ENCODE measurements around the gene ZNF467. TPM values are rescaled to one million over a fixed set of nuclear protein-coding genes. Genes with fewer than 3 reads are reported as not detected.

ZNF467 gene
- total and polyA plus RNA-seq, 12 donors = 2.2 to 10.5 (median 4.7) TPM

DNA sequence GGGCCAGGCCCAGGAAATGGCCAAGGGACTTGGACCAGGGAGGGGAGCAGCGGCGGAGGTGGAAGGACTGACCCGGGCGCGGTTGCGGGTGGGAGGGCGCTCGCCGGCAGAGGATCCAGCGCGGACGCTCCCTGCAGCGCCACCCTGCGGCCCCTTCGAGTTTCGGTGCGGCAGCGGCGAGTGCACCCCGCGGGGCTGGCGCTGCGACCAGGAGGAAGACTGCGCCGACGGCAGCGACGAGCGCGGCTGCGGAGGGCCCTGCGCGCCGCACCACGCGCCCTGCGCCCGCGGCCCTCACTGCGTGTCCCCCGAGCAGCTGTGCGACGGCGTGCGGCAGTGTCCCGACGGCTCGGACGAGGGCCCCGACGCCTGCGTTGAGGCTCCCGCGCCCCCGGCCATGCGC lies 16.8 kb upstream of the ZNF467 start:
- peaks cover 0 to 18% (median 11%) of the 10 kb centered on the region in 9 donors for H3K4me1 ChIP-seq
- H3K4me3 ChIP-seq = peak overlapping the region in 1 of 10 donors; percentile 13
- peak in 6 of 8 donors; percentile 21 to 52 (median 33) for ATAC-seq
- peak in 8 of 9 donors; percentile 32 to 68 (median 52) for TF ChIP-seq CTCF (IDR thresholded peaks at IDR 0.05)
- H3K27ac ChIP-seq = no peak overlapping the region
- no peaks in the 10 kb centered on the region for H3K9me3 ChIP-seq
- WGBS, 2 donors = 3 to 4% methylated on average over 45 to 56 of the region's 56 CpGs
- peaks cover 0 to 53% (median 45%) of the 10 kb centered on the region in 7 donors for H3K27me3 ChIP-seq
- DNase-seq = peak; percentile 34 to 61
- intact Hi-C loops (cut with DNase I) = no loop called here
- H3K36me3 ChIP-seq = no peaks in the 10 kb centered on the region

GRCh38 chr7:149789101-149789500 lies 15.7 kb upstream of the ZNF467 start:
- H3K36me3 ChIP-seq = no peaks in the 10 kb centered on the region
- intact Hi-C loops (cut with DNase I) = no loop called here
- peaks cover 0 to 58% (median 45%) of the 10 kb centered on the region in 7 donors for H3K27me3 ChIP-seq
- no peak overlapping the region for H3K27ac ChIP-seq
- 90 to 92% methylated on average over 17 to 19 of the region's 19 CpGs for WGBS, 2 donors
- no peaks in the 10 kb centered on the region for H3K9me3 ChIP-seq
- no peak for TF ChIP-seq CTCF (IDR thresholded peaks at IDR 0.05)
- peaks cover 0 to 18% (median 11%) of the 10 kb centered on the region in 9 donors for H3K4me1 ChIP-seq
- H3K4me3 ChIP-seq = no peak overlapping the region
- DNase-seq (peak in 1 of 2 donors; percentile 13), ATAC-seq (no peak)

DNA sequence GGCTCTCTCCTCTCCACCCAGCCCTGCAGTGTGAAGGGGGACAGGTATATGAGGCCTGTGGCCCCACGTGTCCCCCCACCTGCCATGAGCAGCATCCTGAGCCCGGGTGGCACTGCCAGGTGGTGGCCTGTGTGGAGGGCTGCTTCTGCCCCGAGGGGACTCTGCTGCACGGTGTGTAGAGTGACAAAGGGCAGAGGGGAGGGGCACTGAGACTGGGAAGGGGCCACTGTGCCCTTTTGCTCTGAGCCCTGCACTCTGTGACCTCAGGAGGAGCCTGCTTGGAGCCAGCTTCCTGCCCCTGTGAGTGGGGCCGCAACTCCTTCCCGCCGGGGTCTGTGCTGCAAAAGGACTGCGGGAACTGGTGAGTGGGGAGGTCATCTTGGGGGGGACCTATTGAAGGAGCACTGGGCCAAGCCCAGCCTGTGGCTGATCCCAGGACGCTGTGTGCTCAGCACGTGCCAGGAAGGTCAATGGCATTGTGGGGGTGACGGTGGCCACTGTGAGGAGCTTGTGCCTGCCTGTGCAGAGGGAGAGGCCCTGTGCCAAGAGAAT lies 15.0 kb upstream of the ZNF467 start:
- Histone ChIP-seq H3K9me3 (no peaks in the 10 kb centered on the region), H3K27me3 (peaks cover 0 to 58% (median 45%) of the 10 kb centered on the region in 7 donors), H3K4me3 (no peak overlapping the region), H3K36me3 (no peaks in the 10 kb centered on the region), H3K4me1 (peaks cover 0 to 19% (median 11%) of the 10 kb centered on the region in 9 donors), H3K27ac (no peak overlapping the region)
- peak in 1 of 2 donors; percentile 12 for DNase-seq
- no peak for ATAC-seq
- WGBS, 2 donors = 57 to 65% methylated on average over 11 of the region's 11 CpGs
- no peak for TF ChIP-seq CTCF (IDR thresholded peaks at IDR 0.05)
- intact Hi-C loops (cut with DNase I) = no loop called here

DNA sequence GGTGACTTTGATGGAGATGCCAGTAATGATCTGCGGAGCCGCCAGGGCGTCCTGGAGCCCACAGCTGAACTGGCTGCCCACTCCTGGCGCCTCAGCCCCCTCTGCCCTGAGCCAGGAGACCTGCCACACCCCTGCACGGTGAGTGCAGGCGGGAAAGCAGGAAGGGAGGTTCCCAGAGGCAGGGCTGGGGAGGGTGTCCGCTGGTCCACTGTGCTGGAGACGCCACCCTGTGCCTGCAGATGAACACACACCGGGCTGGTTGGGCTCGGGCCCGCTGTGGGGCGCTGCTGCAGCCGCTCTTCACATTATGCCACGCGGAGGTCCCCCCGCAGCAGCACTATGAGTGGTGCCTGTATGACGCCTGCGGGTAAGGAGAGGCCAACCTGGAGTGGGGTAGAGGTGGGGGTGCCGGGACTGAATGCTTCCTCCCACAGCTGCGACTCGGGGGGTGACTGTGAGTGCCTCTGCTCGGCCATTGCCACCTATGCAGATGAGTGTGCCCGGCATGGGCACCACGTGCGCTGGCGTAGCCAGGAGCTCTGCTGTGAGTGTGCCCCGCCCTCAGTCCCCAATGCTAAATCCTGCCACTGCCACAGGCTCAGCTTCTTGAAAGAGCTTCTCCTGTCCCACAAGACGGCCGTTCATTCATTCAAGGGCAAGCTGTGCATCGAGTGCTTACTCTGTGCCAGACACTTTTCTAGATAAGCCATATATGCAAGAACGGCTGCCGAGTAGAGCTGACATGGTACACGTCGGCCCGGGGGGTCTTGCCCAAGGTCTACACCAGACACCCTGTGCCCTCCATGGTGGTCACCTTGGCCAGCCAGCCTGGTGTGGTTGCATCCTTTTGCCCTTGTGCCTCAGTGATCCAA lies 14.3 kb upstream of the ZNF467 start:
- no peaks in the 10 kb centered on the region for H3K9me3 ChIP-seq
- DNase-seq = peak in 1 of 2 donors; percentile 15
- peak; percentile 32 to 78 (median 64) for ATAC-seq
- H3K27me3 ChIP-seq = peaks cover 0 to 58% (median 45%) of the 10 kb centered on the region in 7 donors
- no peaks in the 10 kb centered on the region for H3K36me3 ChIP-seq
- peaks cover 0 to 26% (median 11%) of the 10 kb centered on the region in 9 donors for H3K4me1 ChIP-seq
- TF ChIP-seq CTCF (IDR thresholded peaks at IDR 0.05) = peak in 7 of 9 donors; percentile 22 to 61 (median 43)
- intact Hi-C loops (cut with DNase I) = no loop called here
- no peak overlapping the region for H3K27ac ChIP-seq
- WGBS, 2 donors = 45 to 47% methylated on average over 35 of the region's 35 CpGs
- H3K4me3 ChIP-seq = no peak overlapping the region
